Nephron progenitor cell (in vitro differentiated cells): ENCODE measurements around the gene DVL1.

Source experiments
- DNase-seq: peaks from one replicate; pipeline ENCODE4 v3.0.0; 2021
- H3K27ac Mint-ChIP-seq: 2 replicates; pipeline ENCODE4 v1.8.0; 2021; ENCODE audit warnings: mild to moderate bottlenecking, moderate library complexity, mixed read lengths
- H3K27me3 Mint-ChIP-seq: 2 replicates; pipeline ENCODE4 v1.8.0; 2021; ENCODE audit warnings: mild to moderate bottlenecking, low read depth, mixed read lengths; ENCODE audit not compliant: poor library complexity
- H3K36me3 Mint-ChIP-seq: 2 replicates; pipeline ENCODE4 v1.8.0; 2021; ENCODE audit warnings: low read depth, mixed read lengths
- H3K4me1 Mint-ChIP-seq: 2 replicates; pipeline ENCODE4 v1.8.0; 2021; ENCODE audit warnings: mixed read lengths
- H3K4me3 Mint-ChIP-seq: 2 replicates; pipeline ENCODE4 v1.8.0; 2021; ENCODE audit warnings: mild to moderate bottlenecking, moderate library complexity, mixed read lengths
- H3K9me3 Mint-ChIP-seq: 2 replicates; pipeline ENCODE4 v1.8.0; 2021; ENCODE audit warnings: mild to moderate bottlenecking, moderate library complexity, mixed read lengths
- TF ChIP-seq, protein P1 (sequence below): fragments of 200-600 bp; sonication (generic); IDR thresholded peaks from 2 replicates; pipeline ENCODE4 v1.5.0; 2021; ENCODE audit warnings: antibody characterized with exemption

The DVL1 gene

DNA sequence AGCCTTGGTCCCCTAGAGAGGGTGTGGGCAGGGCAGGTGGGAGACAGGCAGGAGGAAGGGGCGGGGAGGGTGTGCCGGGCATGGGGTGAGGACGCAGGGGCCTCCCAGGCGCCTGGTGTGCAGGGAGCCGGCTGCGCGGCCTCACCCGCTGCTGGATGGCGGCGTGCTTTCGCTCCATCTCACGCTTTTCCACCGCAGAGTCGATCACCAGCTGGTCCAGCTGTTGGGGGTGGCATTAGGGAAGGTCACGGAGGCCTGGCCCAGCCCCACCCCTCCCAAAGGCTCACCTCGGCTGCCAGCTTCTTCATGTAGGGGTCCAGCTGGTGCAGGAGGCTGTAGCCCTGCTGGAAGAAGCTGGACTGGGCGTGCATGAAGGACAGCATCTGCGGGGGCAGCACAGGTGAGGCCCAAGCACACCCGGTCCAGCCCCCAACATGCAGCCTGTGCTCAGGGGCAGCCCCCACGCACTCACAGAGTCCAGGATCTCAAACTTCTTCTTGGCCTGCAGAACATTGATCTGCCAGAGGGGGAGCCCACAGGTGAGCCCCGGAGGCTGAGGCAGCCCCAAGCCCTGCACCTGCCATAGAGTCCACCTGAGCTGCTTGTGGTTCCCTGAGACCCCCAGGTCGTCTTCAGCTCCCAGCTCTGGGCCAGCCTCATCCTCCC lies 49.4 kb downstream of the DVL1 start:
- Mint-ChIP-seq H3K36me3 (no peaks in the 10 kb centered on the region), H3K4me1 (peaks cover 5% of the 10 kb centered on the region), H3K27ac (no peak overlapping the region), H3K9me3 (no peaks in the 10 kb centered on the region), H3K4me3 (no peak overlapping the region), H3K27me3 (peaks cover 3% of the 10 kb centered on the region)
- no peak for DNase-seq
- TF ChIP-seq, protein P1, sequence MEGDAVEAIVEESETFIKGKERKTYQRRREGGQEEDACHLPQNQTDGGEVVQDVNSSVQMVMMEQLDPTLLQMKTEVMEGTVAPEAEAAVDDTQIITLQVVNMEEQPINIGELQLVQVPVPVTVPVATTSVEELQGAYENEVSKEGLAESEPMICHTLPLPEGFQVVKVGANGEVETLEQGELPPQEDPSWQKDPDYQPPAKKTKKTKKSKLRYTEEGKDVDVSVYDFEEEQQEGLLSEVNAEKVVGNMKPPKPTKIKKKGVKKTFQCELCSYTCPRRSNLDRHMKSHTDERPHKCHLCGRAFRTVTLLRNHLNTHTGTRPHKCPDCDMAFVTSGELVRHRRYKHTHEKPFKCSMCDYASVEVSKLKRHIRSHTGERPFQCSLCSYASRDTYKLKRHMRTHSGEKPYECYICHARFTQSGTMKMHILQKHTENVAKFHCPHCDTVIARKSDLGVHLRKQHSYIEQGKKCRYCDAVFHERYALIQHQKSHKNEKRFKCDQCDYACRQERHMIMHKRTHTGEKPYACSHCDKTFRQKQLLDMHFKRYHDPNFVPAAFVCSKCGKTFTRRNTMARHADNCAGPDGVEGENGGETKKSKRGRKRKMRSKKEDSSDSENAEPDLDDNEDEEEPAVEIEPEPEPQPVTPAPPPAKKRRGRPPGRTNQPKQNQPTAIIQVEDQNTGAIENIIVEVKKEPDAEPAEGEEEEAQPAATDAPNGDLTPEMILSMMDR = peak; percentile 45

DNA sequence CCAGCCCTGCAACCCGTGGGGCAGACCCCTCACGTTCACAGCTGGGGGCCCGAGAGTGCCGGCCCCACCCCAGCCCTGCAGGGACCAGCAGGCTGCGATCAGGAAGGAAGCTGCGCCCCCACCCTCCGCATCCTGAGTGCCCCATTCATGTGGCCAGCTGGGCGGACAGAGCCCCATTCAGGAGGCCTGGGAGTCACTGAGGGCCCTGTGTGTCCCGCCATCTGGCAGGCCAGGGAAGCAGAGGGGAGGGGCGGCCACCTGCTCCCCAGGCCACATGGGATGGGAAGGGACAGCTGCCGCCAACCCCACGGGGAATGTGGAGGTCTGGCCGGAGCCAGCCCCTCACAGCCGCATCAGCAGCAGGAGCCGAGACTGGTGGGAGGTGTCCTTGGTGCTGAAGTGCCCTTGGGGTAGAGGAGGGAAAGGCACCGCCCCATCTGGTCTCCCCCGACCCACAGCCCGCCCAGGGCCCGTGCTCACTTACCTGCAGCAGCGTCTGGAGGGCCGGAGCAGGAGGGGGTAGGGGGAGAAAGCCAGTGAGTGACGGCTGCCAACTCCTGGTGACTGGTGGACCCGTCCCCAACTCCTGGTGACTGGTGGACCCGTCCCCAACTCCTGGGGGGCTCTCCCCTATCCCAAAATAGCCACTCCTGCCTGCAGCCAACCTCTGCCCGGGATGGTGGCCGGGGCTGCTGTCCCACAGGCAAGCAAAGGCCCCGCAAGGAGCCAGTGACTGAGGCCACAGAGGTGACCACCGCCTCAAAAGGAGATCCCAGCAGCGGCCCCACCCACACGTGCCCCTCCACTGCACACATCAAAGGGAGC lies 50.1 kb downstream of the DVL1 start:
- DNase-seq = peak; percentile 82
- no peaks in the 10 kb centered on the region for H3K36me3 Mint-ChIP-seq
- no peak overlapping the region for H3K4me3 Mint-ChIP-seq
- H3K27me3 Mint-ChIP-seq = peaks cover 3% of the 10 kb centered on the region
- H3K9me3 Mint-ChIP-seq = no peaks in the 10 kb centered on the region
- TF ChIP-seq, protein P1 = no peak
- no peak overlapping the region for H3K27ac Mint-ChIP-seq
- no peaks in the 10 kb centered on the region for H3K4me1 Mint-ChIP-seq

DNA sequence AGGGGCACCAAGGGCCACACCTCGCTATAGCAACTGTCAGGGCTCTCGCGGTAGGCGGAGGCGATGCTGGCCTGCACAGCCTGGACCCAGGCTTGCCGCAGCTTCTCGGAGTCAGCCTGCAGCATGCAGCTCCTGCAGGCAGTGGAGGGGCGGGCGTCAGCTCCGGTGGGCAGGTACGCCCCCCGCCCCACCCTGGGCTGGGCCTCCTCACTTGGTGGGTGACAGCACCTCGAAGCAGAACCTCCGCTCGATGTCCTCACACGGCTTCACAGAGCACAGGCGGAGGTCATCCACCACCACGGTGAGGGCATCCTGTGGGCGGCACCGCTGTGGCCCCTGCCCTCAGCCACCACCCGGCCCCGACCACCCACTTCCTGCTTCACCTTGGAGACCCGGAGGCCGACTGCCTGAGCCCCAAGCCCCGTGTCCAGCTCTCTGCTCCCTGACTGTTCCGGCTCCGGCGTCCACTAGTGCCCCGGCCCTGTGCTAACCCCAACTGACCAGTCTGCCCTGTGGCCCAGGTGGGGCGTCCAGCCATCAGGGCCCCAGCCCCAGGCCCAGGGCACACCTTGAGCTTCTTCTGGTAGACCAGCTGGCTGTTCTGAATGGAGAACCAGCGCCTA lies 51.3 kb downstream of the DVL1 start:
- Mint-ChIP-seq H3K4me3 (no peak overlapping the region), H3K27me3 (peaks cover 3% of the 10 kb centered on the region), H3K9me3 (no peaks in the 10 kb centered on the region), H3K4me1 (no peaks in the 10 kb centered on the region), H3K36me3 (no peaks in the 10 kb centered on the region), H3K27ac (no peak overlapping the region)
- no peak for DNase-seq
- TF ChIP-seq, protein P1 = no peak

DNA sequence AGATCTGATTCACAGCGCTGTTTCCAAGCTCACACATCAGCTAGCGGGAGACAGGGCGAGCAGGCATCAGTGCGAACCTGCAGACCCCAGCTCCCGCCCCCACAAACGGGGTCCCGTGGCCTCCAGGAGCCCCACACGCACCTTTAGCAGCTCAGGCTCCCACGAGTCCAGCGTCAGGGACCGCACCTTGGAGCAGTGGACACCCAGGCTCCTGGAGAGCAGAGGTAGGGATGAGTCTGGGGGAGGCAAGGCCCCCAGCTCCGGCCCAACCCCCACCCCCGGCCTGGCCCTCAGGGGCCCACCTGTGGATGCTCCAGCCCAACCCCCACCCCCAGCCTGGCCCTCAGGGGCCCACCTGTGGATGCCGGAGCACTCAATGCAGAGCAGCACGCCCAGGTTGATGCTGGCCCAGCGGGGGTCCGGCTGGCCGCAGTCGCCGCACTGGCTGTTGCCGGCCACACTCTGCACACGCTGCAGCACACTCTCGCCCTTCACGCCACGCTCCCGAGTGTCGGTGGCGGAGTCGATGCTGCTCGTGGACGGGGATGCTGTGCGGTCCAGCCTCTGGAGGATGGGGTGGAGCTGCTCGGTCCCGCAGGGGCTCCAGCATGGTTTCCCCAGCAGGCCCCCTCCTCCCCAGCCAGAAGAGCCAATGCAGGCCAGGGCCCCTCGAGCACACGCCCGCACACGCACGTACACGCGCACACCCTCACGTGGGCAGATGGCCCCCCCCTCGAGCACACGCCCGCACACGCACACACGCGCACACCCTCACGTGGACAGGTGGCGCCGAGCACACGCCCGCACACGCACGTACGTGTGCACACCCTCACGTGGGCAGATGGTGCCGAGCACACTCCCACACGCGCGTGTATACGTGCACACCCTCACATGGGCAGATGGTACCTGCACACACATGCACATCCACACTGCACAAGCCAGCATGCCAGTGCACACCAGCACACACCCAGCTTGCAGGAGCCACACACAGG lies 52.9 kb downstream of the DVL1 start:
- Mint-ChIP-seq H3K9me3 (no peaks in the 10 kb centered on the region), H3K27ac (no peak overlapping the region), H3K36me3 (no peaks in the 10 kb centered on the region), H3K4me1 (peaks cover 5% of the 10 kb centered on the region), H3K4me3 (no peak overlapping the region), H3K27me3 (peaks cover 3% of the 10 kb centered on the region)
- TF ChIP-seq, protein P1 = no peak
- no peak for DNase-seq

DNA sequence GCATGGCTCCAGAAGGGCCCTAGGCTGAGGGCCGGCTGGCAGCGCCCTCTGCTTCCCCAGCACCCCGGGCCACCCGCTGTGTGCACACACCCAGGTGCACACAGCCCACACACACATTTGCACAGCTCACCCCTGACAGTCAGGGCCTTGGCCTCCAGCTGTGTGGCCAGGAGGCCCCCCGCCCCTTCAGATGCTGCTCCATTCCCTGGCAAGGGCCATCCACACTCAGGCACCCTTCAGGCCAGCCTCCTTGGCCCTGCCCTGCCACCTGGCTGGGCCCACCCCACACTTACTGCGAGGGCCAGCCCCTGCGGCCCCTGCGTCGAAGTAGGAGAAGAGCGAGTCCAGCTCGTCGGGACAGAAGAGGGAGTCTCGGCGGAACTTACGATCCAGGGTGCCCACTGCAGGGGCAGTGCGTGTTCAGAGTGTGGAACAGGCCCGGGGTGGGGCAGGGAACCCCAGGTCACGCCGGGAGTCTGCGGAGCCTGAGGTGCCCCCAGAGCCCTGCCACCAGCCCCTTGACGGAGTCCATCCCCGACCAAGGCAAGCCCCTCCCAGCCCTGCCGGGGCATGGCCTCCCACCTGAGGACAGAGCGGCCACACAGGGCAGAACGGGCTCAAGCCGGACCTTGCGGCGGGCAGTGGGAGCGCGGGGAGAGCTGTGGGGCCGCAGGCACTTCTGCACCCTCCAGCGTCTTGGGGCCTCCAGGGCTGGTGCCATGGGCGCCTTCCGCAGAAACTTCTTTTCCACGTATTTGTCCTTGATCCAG lies 53.9 kb downstream of the DVL1 start:
- no peak for DNase-seq
- peaks cover 5% of the 10 kb centered on the region for H3K4me1 Mint-ChIP-seq
- TF ChIP-seq, protein P1 = no peak
- H3K27ac Mint-ChIP-seq = no peak overlapping the region
- H3K27me3 Mint-ChIP-seq = peaks cover 3% of the 10 kb centered on the region
- no peaks in the 10 kb centered on the region for H3K9me3 Mint-ChIP-seq
- no peaks in the 10 kb centered on the region for H3K36me3 Mint-ChIP-seq
- H3K4me3 Mint-ChIP-seq = no peak overlapping the region
